SK-N-DZ (cell line): ENCODE measurements around the gene GALNT11.

Experiments used
- DNase-seq: peaks from one replicate; pipeline ENCODE4 v3.0.0-alpha.2; 2015; ENCODE audit warnings: low spot score
- small RNA-seq, 2 experiments: library from RNA; depleted of rRNA; stranded (forward); fragments of <200 nt; gene quantifications; one replicate each; pipeline ENCODE3, GENCODE V24; 2014

GALNT11 gene

DNA sequence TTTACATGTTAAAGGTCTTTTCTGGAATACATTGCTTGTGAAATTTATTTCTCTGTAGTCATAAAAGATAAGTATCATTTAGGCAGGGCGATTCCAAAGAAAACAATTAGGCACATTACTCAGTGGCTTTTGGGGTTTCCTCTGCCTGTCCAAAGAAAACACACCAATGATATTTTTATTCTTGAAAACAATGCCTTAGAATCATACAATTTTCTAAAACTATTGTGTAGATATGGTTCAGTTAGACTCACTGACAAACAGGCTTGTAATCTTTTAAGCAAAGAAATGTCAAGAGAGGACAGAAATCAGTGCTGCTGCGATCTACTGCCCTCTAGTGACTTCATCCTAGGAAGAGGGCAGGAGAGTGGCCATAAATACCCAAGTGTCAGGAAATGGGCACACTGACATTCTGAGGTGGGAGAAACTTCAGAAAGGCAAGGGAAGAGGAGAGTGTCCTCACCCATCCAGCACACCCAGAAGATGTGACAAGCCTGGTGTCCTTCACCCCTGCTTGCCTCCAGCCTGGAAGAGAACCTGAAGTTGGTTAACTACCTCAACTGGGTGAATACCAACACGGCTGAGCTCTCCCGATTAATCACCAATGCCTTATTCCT, 120.5 kb downstream of the GALNT11 start:
- peak; percentile 40 for DNase-seq

- DNase-seq, result no peak
Measured at GRCh38 chr7:152148706-152149105, 123.2 kb downstream of the GALNT11 start.

DNA sequence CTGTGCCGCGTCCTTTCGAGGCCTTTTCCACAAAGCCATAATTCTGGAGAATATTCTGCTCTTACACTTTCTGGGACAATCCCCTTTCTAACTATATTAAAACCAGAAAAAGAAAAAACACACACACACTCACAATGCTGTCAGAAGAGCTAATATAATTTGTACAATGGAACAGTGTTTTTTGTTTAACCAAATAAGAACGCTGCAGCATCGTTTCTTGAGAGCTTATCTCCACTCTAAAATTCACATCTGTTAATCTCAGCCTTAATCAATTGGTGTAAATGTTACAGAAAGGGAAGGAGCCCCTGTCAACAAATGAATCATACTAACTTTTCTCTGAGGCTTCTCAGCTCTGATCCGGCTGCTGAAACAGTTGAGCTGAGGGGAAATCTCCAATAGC, 123.9 kb downstream of the GALNT11 start:
- DNase-seq, result peak; percentile 54

- DNase-seq, result no peak
Measured at GRCh38 chr7:152152267-152152666, 126.8 kb downstream of the GALNT11 start.

GRCh38 chr7:152158801-152159587, 133.5 kb downstream of the GALNT11 start:
- no peak for DNase-seq

- DNase-seq, result no peak
Measured at GRCh38 chr7:152161171-152161570, 135.7 kb downstream of the GALNT11 start.

- DNase-seq, result no peak
Measured at GRCh38 chr7:152162287-152162686, 136.8 kb downstream of the GALNT11 start.

Small RNA genes within 50 kb of the gene (small RNA-seq; reads per million reads assigned to genes)
- gene RF00017, result 0 reads per million in 2 experiments
